ENCODE measurements around the gene PCBP3.
"Not testable (repeated sequence)": the region's sequence is repeated elsewhere in the genome, so short reads cannot be mapped to it uniquely, and the experiment has no call there.

The PCBP3 gene

DNA sequence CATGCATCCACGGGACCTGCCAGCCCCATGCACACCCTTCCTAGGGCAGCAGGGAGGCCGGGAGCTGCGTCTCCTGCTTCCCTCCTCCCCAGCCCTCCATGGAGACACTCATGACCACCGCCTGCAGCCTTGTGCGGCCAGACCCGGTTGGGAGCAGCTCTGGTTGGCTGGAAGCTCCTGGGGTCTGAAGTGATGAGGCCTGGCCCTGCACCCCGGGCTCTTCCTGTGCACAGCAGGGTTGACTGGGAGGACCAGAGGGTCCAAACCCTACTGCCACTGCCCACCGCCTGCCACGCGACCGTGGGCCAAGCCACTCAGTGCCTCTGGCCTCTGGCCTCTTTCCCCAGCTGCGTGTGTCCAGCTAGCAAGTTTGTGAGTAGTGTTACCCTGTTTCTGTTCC, 226.9 kb downstream of the PCBP3 start:
- DNase-seq (ENCODE audit: low read depth in 1 of 2, low spot score in 1 of 2): no peak

DNA sequence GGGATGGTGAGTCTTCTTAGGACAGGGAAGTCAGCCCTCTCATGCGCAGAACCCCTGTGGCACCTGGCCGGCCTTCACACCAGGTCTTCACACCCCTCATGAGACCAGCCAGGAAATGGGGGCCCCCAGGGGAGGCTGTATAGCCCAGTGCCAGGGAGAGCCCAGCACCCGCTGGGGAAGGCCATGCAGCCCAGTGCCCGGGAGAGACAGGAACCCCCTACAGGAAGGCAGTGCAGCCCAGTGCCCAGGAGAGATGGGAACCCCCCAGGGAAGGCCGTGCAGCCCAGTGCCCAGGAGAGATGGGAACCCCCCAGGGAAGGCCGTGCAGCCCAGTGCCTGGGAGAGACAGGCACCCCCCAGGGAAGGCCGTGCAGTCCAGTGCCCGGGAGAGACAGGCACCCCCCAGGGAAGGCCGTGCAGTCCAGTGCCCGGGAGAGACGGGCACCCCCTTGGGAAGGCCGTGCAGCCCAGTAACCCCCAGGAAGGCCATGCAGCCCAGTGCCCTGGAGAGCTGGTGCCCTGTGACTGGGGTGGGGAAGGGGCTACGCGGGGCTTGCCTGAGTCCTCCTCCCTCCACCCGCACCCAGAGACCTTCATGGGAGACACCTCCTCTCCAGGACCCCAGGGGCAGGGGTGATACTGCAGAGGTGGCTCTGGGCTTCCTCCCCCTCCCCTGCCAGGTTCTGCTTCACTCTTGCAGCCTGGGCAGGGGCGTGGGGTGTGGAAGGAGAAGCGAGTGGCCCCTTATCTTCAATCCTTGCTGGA, 227.5 kb downstream of the PCBP3 start:
- no peak for DNase-seq (ENCODE audit: low read depth in 1 of 2, low spot score in 1 of 2)

DNA sequence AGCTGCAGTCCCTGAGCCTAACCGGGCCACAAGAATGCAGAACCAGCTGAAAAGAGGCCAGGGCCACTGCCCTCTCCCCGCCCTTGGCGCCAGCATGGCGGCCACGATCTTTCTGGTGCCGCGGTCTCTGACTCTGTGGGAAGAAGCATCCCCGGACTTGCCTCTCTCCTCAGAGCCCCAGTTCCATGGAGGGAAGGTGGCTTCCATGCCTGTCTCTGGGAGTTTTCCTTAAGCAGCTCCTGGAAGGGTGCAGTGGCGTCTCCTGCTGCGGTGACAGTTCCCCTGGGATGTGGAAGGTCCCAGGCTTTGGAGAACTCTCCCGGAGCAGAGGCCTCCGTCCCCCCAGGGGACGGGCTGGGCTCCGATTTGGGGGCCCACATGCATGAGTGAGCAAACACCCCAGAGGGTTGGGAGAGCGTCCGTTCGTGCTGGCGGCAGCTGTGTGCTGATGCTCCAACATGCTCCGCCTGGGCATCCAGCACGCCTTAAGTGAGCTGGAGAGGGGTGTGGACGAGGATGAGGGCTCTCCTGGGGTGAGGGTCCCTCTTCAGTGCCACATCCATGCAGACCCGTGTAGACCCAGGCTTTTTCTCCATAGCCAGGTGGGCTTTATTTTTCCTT, 228.2 kb downstream of the PCBP3 start:
- no peak for DNase-seq (ENCODE audit: low read depth in 1 of 2, low spot score in 1 of 2)

DNA sequence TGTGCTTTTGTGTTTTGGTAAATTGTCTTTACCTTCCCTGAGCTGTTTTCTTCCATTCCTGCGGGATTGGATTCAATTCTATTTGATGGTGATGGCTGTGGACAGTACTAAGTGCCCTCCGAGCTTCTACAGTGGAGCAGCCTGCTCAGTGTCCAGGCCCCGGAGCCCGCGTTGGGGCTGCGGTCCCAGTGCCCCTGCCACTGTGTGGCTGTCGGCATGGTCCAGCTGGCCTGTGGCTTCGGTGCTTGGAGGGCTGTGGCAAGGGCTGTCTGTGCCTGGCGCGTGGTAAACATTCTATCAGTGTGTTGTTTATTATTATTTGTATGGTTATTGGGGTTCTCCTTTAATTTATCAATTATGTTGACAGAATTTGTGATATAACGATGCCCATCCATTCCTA, 228.9 kb downstream of the PCBP3 start:
- no peak for DNase-seq (ENCODE audit: low read depth in 1 of 2, low spot score in 1 of 2)

DNA sequence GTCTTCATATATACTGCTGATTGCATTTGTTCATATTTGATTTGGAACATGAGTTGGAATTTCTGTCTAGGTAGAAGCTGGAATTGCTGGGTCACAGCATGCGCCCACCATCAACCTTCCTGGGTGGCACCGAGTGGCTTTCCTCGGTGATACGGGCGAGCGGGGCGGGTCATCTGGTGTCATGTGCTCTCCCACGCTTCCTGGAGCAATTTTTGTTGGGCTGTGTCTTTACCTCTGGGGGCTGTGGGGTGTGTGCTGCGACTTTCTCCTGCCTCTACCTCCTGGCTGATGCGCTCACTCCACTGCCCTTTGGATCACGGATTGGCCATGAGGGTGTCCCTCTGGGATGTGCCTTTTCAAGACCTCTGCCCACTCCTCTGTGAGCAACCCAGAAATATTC, 229.4 kb downstream of the PCBP3 start:
- no peak for DNase-seq (ENCODE audit: low read depth in 1 of 2, low spot score in 1 of 2)

DNA sequence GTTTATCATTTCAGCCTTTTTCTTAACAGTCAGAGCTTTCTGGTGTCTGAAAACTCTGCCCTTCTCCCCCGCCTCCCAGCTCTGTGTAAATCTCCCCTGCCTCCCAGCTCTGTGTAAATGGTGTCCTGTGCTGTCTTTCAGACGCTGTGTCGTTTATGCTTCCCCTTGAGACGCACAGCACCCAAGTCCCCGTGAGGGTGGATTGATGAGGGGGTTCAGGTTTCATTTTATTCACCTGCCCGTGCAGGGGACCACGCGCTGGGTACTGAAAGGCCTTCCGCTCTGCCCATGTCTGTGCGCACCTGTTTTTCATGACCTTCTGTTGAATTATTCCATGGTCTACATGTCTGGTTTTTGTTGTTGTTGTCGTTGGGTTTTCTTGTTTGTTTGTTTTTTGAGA, 229.9 kb downstream of the PCBP3 start:
- DNase-seq (ENCODE audit: low read depth in 1 of 2, low spot score in 1 of 2): no peak

DNA sequence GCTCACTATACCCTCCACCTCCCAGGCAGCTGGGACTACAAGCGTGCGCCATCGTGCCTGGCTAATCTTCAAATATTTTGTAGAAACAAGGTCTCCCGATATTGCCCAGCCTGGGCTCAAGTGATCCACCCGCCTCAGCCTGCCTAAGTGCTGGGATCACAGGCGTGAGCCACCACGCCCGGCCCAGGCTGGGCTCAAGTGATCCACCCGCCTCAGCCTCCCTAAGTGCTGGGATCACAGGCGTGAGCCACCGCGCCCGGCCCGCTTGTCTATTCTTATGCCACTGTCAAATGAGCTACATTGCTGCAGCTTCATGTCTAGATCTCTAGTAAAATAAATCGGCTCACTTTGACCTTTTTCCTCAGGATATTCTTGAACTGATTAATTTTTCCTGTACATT, 230.3 kb downstream of the PCBP3 start:
- no peak for DNase-seq (ENCODE audit: low read depth in 1 of 2, low spot score in 1 of 2)

DNA sequence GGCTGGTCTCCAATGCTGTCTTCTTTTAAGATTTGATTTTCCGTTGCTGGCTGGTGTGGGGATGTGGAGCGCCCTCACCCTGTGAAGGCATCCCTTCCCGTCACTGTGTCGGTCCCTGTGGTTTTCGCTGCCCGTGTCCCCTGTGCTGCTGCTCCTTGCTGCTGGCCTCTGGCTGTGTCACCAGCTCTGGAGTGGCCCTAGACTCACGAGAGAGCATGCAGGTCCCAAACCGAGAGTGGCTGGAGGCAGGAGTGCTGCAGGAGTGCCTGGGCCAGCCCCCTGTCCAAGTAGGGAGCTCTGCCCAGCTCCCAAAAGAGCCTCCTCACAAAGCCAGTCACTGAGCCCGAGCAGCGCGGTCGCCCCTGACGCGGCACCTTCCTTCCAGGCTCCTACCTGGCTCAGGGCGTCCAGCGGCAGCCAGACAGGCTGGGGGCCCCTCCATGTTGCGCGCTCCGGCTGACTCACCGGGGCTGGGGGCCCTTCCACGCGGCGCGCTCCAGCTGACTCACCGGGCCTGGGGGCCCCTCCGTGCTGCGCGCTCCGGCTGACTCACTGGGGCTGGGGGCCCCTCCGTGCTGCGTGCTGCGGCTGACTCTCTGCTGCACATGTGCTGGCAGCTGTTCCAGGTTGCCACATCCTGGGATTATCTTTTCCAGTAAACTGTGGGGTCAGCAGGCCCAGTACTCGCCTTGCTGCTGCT, 231.3 kb downstream of the PCBP3 start:
- DNase-seq (ENCODE audit: low read depth in 1 of 2, low spot score in 1 of 2): no peak

DNA sequence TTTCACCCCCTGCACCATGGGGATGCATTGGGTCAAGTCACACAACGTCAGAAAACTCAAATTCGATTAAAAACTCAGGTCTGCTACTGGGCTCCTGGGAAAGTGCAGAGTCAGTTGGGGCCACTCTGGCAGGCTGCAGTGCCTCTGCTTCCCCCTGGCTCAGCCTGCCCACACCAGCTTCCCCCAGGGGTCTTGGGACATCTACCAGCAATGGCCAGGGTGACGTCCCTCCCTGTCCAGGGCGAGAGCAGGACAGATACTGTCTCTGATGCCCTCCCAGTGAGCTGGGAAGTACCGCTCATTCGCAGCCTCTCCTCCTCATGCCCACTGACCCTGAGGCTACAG, 231.9 kb downstream of the PCBP3 start:
- DNase-seq (ENCODE audit: low read depth in 1 of 2, low spot score in 1 of 2): no peak

DNA sequence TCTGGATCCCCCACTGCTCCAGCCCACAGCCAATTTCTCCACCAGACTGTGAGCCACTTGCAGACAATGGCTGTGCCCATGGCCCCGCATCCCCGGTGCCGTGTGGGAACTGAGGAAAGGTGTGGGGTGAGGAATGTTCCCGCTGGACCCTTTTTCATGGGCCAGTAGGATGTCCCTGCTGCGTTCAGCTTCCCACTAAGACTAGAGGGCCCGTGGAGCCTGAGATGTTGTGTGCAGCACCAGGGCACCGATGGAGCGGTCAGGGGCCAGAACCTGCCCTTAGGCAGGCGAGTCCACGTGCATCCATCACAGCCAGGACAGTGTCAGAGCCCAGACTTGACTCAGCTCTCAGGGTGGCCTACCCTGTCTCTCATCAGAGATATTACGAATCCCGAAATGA, 232.4 kb downstream of the PCBP3 start:
- DNase-seq (ENCODE audit: low read depth in 1 of 2, low spot score in 1 of 2): no peak

DNA sequence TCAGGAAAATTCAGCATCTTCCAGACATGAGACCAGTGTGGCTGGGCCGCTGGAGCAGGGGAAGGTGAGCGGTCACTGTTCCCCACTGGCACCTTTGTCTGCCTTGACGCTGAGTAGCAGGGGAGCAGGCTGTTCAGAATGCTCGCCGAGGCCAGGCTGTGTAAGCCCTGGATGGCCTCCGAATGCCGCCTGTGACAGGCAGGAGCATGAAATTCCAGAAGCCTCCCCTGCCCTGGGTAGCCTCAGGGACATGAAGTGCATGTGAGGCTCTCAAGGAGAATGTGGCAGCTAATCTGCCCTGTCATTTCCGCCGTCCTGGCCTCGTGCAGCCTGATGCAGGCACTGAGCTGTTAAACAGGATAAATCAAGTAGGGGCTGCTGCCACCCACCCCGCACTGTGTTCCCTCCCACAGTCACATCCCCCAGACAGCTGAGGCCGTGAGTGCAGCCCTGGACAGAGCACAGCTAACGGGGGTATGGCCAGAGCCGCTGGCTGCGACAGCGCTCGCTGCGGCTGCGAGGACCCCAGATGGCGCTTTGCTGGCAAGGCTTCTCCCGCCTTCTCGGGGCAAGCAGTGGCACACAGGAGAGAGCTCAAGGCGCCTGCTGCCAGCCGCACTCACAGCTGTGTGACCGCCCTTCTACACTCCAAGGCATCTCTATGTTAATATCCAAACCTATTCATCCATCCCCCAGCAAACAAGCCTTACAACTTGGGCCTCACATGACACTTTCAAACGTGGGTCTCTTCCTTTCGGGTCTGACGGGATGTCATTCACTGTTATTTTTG, 233.1 kb downstream of the PCBP3 start:
- DNase-seq (ENCODE audit: low read depth in 1 of 2, low spot score in 1 of 2): no peak

DNA sequence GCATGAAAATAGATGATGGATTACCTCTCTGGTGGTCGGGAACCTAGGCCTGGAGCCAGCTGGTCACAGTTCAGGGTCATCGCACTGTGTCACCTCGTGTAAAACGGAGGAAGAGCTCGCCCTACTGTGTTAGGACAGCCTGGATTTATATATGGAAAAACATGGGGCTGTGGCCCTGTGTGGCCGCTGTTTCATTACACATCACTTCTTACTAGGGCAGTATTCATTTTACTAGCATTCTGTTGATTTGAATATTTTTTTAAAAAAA, 233.6 kb downstream of the PCBP3 start:
- DNase-seq (ENCODE audit: low read depth in 1 of 2, low spot score in 1 of 2): no peak

DNA sequence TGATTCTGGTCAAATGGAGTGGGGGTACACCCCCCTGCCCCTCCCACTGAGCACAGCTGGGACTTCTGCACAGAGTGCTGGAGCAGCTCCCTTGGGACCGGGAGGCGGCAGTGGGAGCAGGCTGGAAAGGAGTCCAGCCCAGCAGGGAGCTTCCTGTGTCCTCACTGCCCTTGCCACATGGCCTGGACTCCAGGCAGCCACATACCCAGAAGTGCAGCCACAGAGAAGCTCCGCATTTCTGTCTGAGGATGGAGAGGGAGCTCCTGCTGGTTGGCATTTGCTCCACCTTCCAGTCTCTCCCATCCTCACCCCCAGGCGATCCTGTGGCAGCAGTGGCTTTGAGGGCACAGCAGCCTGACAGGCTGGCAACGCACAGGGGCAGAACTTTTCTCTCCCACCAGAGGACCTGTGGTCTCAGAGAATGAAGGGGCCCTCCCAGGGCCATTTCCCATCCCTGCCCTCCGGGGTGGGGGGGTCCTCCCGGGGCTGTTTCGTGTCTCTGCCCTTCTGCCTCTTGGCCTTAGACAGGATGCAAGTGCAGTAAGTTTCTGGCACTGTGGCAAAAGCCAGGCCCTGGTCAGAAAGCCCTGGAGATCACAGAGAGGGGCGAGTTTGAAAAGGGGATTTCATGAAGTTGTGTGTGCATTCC, 234.4 kb downstream of the PCBP3 start:
- DNase-seq (ENCODE audit: low read depth in 1 of 2, low spot score in 1 of 2): no peak

DNA sequence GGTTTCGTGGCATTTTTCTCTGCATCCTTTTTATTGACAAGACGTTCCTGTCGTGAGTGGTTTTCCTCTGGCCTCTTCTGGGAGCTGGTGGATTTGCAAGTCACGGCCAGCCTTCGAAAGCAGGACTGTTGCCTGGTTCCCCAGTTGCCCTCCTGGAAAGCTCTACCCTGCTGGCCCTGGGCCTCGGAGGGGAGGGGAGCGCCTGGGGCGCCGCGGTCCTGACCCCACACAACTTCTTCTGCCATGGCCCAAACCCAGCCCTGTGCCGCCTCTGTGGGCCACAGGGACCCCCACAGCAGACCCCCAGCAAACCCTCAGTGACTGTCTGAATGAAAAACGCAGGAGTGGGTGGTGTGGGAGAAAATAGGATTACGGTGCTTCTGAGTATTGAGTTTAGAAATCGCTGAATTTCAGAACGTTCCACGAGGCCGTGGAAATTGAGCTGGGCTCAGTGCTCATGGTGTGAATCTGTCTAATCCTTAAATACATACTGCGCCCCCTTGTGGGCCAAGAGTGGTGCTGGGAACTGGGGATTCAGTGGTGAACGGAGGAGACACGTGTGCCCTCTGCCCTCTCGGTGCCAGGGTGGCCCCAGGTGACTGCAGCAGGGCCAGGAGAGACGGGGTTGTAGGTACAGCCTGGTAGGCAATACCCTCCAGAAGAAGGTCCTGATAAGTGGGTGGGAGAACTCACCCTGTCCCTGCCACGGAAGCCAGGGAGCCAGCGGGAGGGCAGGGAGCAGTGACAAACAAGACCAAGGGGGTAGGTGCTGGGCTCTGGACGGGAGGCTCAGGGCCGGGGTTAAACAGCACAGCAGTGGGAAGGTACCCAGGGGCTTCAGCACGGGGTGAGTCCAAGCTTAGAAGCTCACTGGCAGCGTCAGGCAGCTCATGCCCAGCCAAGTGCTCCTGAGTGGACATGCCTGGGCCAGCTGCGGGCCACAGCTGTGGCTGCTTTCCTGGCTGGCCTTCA, 236.9 kb downstream of the PCBP3 start:
- peak; percentile 38 to 46 for DNase-seq (ENCODE audit: low read depth in 1 of 2, low spot score in 1 of 2)

DNA sequence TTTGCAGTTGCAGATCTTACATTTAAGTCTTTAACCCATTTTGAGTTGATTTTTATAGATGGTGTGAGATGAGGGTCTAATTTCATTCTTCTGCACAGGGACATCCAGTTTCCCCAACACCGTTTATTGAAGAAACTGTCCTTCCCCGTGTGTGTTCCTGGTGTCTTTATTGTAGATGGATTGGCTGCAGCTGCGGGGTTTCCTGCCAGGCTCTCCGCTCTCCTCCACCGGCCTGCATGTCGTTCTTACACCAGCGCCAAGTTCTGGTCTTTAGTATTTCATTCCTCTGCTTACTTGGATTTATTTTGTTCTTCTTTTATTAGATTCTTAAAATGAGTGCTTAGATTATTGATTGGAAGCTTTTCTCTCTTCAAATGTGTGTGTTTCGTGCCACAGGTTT, 239.1 kb downstream of the PCBP3 start:
- DNase-seq (ENCODE audit: low read depth in 1 of 2, low spot score in 1 of 2): no peak

DNA sequence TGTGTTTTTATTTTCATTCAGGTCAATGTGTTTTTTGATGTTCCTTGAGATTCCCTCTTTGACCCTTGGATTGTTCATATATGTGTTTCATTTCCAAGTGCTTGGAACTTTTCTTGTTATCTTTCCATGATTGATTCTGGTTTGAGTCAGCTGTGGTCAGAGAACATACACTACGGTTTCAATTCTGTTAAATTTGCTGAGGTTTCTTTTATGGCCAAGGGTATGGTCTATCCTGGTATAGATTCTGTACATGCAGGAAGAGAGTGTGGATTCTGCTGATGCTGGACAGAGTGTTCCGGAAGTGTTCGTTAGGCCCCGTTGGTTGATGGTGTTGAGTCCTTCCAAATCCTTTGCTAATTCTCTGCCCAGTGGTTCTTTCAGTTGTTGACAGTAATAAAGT, 239.6 kb downstream of the PCBP3 start:
- no peak for DNase-seq (ENCODE audit: low read depth in 1 of 2, low spot score in 1 of 2)

DNA sequence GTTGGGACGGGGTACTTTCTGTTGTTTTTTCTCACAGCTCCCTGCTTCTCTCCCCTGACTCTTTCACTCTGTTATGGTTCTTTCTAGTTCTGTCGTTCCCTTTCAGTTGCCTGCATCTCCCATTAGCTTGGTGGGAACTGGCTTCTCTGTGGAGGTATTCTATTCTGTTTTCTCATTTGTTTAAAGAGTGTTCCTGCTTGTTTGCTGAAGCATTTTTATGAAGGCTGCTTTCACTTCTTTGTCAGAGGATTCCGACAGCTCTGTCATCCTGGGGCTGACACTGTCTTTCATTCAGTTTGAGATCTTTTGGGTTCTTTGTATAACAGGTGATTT, 242.0 kb downstream of the PCBP3 start:
- DNase-seq (ENCODE audit: low read depth in 1 of 2, low spot score in 1 of 2): no peak

DNA sequence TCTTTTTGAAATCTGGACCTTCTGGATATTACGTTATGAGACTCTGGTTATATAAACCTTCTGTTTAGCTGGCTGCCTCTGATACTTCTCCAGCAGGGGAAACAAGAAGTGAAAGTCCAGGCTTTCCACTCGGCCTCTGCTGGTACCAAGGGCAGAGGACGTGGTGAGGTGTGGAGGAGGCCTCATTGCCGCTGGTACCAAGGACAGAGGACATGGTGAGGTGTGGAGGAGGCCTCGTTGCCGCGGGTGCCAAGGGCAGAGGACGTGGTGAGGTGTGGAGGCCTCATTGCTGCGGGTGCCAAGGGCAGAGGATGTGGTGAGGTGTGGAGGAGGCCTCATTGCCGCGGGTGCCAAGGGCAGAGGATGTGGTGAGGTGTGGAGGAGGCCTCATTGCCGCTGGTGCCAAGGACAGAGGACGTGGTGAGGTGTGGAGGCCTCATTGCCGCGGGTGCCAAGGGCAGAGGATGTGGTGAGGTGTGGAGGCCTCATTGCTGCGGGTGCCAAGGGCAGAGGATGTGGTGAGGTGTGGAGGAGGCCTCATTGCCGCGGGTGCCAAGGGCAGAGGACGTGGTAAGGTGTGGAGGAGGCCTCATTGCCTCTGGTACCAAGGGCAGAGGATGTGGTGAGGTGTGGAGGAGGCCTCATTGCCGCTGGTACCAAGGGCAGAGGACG, 242.5 kb downstream of the PCBP3 start:
- DNase-seq (ENCODE audit: low read depth in 1 of 2, low spot score in 1 of 2): not testable (repeated sequence)

DNA sequence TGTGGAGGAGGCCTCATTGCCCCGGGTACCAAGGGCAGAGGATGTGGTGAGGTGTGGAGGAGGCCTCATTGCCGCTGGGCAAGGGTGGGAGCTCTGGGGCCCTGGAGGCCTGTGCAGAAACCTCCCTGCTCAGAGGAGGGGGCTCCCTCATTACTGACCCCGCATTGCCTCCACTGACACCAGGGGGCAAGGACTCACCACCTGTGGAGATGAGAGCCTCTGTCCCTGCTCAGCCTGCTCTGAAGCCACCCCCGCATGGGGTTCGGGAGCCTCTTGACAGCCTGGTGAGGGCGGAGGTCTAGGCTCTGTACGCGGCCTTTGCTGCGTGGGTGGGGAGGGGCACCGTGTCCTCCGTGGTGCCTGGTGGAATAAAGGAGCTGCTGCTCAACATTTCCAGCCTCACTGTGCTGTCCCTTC, 243.1 kb downstream of the PCBP3 start:
- DNase-seq (ENCODE audit: low read depth in 1 of 2, low spot score in 1 of 2): no peak

DNA sequence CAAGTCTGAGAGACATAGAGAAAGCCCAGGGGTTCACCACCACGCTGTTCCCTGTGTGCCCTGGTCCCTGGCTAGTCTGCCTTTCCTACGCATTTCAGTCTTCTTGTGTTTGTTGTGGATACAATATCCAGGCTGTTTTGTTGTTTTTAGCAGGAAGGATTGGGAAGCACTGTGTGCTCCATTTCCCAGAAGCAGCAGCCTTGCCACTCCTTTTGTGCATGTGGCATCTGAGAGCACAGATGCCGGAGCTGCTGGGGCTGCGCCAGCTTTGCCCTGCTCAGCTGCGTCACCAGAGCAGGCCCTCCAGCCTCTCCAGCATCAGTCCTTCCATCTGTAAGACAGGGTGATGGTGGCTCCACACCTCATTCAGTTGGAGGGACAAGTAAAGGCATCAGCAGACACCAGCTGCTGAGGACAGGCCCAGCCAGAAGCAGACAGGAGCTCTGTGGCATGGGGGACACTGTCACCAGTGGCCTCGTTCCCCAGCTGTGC, 243.6 kb downstream of the PCBP3 start:
- DNase-seq (ENCODE audit: low read depth in 1 of 2, low spot score in 1 of 2): no peak

Measured in activated T-helper 1 cell treated with anti-CD3 and anti-CD28 coated beads, Interleukin-2, amount 50 U/mL, for 16 hours (primary cell).